ENCODE data around the gene ACOT12. TPM values are rescaled to one million over a fixed set of nuclear protein-coding genes. Genes with fewer than 3 reads are reported as not detected.

The ACOT12 gene
- total and polyA plus RNA-seq, 2 donors (not counting 3 experiments of a cell fraction or from before 2014, with no cell fraction given), result not detected

DNA sequence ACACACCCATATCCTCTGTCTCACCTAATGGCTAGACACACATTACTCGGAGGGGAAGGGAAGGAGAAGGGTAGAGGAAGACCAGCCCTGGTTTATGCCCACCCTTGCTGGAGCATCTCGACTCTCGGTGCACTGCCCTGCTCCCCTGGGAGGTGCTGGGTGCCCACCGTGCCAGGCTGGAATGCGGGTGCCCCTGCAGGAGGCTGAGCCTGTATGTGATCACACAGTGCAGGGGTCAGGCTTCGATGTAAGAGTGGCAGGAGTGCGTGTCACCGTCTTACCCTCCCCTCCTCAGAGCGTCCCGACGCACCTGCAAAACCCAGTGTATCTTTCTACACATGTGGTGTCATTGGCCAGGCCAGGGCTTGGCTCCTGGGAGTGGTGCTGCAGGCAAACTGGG lies 7.3 kb upstream of the ACOT12 start:
- intact Hi-C loops (cut with micrococcal nuclease), result no loop called here
- Histone ChIP-seq H3K79me2 (ENCODE audit: control insufficient read depth, insufficient read depth, low read length) (no peaks in the 10 kb centered on the region), H3K9me1 (replicated peaks; ENCODE audit: control insufficient read depth, extremely low read depth, insufficient read depth, low read length) (no peaks in the 10 kb centered on the region), H3K4me2 (ENCODE audit: insufficient read depth, low read length) (no peak overlapping the region), H3K27me3 (ENCODE audit: control insufficient read depth in 2 of 2, insufficient read depth in 2 of 2, low read length in 2 of 2) (no peaks in the 10 kb centered on the region), H3K27ac (ENCODE audit: insufficient read depth, low read depth, low read length) (no peak overlapping the region), H4K20me1 (replicated peaks; ENCODE audit: control insufficient read depth, extremely low read depth, insufficient read depth, low read length) (no peaks in the 10 kb centered on the region), H3K9ac (replicated peaks; ENCODE audit: extremely low read depth, insufficient read depth, low read length) (no peak overlapping the region), H2AFZ (ENCODE audit: low read depth, low read length) (no peak overlapping the region), H3K4me1 (ENCODE audit: control insufficient read depth, extremely low read depth, insufficient read depth, low read length) (no peaks in the 10 kb centered on the region), H3K9me3 (replicated peaks; ENCODE audit: control insufficient read depth, insufficient read depth, low read length) (no peaks in the 10 kb centered on the region), H3K36me3 (ENCODE audit: control insufficient read depth in 2 of 2, extremely low read depth in 1 of 2, insufficient read depth in 2 of 2, low read length in 2 of 2) (no peaks in the 10 kb centered on the region), H3K4me3 (replicated peaks in 1 of 3; ENCODE audit: insufficient read depth in 1 of 3, low read depth in 1 of 3, low read length in 3 of 3) (no peak overlapping the region)
- dilution Hi-C loops (cut with MboI; ENCODE audit: extremely low pct_ligation_motif_present, low sequenced_read_pairs), result no loop called here
- no peak for DNase-seq (ENCODE audit: low read depth, low spot score)
- CTCF ChIA-PET, result no interaction called here
- no TSS peak for BruUV-seq (replicated peaks)
- no peak for FAIRE-seq
- no peak for TF ChIP-seq GATA2 (IDR thresholded peaks at IDR 0.05; ENCODE audit: insufficient read depth, insufficient read length, low read depth, low read length)
- TF ChIP-seq EZH2 (IDR thresholded peaks at IDR 0.05; ENCODE audit: borderline replicate concordance, low read depth, low read length, severe bottlenecking), result no peak
- TF ChIP-seq POLR2AphosphoS5 (IDR thresholded peaks at IDR 0.05; ENCODE audit: insufficient read depth, low read depth, low read length), result no peak
- TF ChIP-seq JUN (IDR thresholded peaks at IDR 0.05; ENCODE audit: borderline replicate concordance, insufficient read depth, insufficient read length, low read depth), result no peak
- TF ChIP-seq POLR2A (IDR thresholded peaks at IDR 0.05; ENCODE audit: low read depth, low read length), result no peak
- no peak for TF ChIP-seq CTCF (IDR thresholded peaks at IDR 0.05; ENCODE audit: extremely low read depth in 1 of 2, insufficient read depth in 1 of 2, low read depth in 1 of 2, low read length in 2 of 2)
- TF ChIP-seq MAX (IDR thresholded peaks at IDR 0.05; ENCODE audit: insufficient read depth, insufficient read length), result no peak
- TF ChIP-seq MYC (IDR thresholded peaks at IDR 0.05; ENCODE audit: low read depth, low read length), result no peak
- POLR2A ChIA-PET, result no interaction called here
